ENCODE measurements around the gene MAP7.

- TF ChIP-seq MYC (IDR thresholded peaks at IDR 0.05; ENCODE audit: low read depth, low read length) (no peak), POLR2A (IDR thresholded peaks at IDR 0.05; ENCODE audit: extremely low read depth, insufficient read length) (no peak), CTCF (IDR thresholded peaks at IDR 0.05; ENCODE audit: low read depth, low read length) (no peak)
Measured at GRCh38 chr6:136510782-136511181, 39.4 kb downstream of the MAP7 start.

Measured in NB4 (cell line).